Epithelial cell of proximal tubule (primary cell): ENCODE results near the gene RASGRF1. TPM values are rescaled to one million over a fixed set of nuclear protein-coding genes. Genes with fewer than 3 reads are reported as not detected.

Experiments
- DNase-seq: peaks from one replicate; pipeline ENCODE4 v3.0.0-alpha.2; 2011; ENCODE audit warnings: low read depth
- H3K4me3 ChIP-seq: 2 replicates; pipeline ENCODE4 v1.5.1; 2011; ENCODE audit warnings: low read depth, mild to moderate bottlenecking, low read length
- total RNA-seq: library from RNA; depleted of rRNA; stranded (reverse); fragments of >200 nt; gene quantifications from 2 replicates; pipeline ENCODE4 v1.2.3, GENCODE V29; 2015
- TF ChIP-seq, protein P1 (sequence below): conservative IDR thresholded peaks from 2 replicates; pipeline ENCODE4 v1.5.1; 2012; ENCODE audit warnings: low read depth, mild to moderate bottlenecking, low read length

The RASGRF1 gene
- total RNA-seq, 1 donor from 2014 or later = 5.9 TPM

DNA sequence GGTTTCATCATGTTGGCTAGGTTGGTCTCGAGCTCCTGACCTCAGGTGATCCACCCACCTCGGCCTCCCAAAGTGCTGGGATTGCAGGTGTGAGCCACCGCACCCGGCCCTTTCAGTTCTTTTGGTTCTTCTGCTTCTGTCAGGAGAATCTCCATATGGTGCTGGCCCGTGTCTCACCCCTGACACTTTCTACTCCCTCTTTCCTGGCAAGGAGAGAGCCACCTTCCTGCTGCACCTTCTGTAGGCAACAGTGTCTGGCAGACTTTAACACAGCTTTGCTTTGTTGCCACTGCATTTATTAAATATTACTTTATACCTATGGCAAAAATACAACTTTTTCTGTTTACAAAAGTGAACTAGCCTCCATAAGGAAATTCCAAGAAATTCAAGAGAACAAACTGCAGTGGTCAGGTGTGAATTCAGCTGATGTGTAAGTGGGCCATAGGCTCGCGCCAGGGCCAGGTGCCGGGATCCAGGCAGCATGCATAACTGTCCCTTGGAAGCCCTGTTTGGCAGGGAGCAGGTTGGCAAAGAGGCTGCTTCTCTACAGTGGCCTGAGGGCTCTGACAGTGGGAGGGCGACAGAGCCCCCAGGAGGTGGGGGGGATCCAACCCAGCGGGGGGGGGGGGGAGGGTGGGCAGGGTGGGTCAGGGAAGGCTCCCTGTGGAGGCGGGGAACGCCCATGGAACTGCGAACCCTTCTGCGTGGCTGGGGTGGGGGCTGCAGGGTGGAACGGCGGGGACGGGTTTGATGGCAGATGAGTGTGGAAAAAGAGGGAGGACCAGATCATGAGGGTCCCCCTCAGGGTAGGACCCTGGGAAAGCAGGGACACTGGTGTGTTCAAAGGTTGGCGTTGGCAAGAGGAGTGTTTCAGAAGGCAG lies 166.9 kb downstream of the RASGRF1 start:
- H3K4me3 ChIP-seq = no peak overlapping the region
- no peak for DNase-seq
- TF ChIP-seq, protein P1, sequence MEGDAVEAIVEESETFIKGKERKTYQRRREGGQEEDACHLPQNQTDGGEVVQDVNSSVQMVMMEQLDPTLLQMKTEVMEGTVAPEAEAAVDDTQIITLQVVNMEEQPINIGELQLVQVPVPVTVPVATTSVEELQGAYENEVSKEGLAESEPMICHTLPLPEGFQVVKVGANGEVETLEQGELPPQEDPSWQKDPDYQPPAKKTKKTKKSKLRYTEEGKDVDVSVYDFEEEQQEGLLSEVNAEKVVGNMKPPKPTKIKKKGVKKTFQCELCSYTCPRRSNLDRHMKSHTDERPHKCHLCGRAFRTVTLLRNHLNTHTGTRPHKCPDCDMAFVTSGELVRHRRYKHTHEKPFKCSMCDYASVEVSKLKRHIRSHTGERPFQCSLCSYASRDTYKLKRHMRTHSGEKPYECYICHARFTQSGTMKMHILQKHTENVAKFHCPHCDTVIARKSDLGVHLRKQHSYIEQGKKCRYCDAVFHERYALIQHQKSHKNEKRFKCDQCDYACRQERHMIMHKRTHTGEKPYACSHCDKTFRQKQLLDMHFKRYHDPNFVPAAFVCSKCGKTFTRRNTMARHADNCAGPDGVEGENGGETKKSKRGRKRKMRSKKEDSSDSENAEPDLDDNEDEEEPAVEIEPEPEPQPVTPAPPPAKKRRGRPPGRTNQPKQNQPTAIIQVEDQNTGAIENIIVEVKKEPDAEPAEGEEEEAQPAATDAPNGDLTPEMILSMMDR = no peak

DNA sequence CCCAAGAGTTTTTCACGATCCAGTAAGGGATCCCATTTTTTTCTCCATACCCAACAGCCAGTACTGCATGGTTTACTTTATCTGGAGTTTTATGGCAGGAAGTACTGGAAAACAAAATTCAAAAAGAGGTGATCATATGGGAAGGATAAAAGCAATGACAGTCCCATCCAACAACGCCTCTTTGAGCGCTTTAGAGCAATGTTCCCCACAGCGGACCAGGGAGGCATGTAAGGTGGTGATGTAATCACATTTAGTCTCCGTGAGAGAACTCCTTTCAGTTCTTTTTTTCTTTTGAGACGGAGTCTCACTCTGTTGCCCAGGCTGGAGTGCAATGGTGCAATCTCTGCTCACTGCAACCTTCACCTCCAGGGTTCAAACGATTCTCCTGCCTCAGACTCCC lies 167.6 kb downstream of the RASGRF1 start:
- no peak for DNase-seq
- TF ChIP-seq, protein P1 = no peak
- no peak overlapping the region for H3K4me3 ChIP-seq

DNA sequence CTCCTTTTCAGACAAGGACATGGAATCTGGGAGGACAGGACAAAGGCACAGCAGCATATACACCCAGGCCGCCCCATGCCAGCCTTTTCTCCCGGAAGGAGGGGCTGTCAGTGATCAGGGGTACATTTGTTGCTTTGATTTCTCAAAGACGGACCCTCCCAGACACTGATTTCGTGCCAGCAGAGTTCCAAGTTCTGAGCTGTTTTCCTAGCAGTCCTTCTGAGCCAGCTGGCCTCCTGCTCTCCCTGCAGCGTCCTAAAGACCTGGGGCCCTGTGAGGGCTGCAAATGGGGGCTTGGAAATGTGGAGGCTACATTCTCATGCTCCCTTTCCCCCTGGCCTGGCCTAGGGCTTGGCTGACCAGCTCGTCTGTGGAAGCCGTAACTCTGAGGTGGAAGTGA lies 168.1 kb downstream of the RASGRF1 start:
- TF ChIP-seq, protein P1 = no peak
- H3K4me3 ChIP-seq = no peak overlapping the region
- no peak for DNase-seq

DNA sequence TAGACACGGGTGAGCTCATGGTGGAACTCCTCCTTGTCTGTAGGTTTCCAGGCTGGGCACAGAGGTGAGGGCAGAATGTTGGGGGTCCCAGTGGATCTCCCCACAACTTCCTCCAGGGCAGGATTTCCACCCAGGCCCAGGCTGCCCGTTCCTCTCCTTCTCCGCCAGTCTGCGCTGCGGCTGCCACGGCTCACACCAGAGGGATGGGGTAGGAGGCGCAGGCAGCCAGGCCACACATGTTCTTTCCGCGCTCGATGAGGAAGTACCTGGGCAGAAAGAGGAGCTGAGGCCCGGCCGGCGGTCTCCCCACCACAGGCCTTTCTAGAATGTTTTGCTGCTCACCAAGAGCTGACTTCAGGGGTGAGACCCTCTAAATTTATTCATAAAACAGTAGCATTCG lies 168.6 kb downstream of the RASGRF1 start:
- H3K4me3 ChIP-seq = no peak overlapping the region
- no peak for DNase-seq
- TF ChIP-seq, protein P1 = no peak

DNA sequence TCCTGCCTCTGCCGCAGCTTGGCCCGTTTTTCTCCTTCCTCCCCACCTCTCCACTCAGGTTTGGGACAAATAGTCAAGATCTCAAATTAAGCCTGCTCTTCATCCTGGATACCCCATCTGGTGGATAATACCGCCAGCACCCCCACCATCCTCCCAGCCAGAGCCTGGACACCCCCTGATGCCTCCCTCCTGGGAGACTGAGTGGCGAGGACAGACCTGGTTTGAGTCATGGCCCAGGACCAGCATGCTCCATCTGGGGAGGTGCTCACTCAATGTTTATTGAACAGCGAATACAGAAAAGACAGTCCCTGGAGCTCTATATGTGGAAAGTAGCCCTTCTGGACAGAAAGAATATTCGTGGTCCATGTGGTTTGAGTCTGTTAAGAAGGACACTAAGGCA lies 169.1 kb downstream of the RASGRF1 start:
- H3K4me3 ChIP-seq = no peak overlapping the region
- TF ChIP-seq, protein P1 = no peak
- DNase-seq = no peak

DNA sequence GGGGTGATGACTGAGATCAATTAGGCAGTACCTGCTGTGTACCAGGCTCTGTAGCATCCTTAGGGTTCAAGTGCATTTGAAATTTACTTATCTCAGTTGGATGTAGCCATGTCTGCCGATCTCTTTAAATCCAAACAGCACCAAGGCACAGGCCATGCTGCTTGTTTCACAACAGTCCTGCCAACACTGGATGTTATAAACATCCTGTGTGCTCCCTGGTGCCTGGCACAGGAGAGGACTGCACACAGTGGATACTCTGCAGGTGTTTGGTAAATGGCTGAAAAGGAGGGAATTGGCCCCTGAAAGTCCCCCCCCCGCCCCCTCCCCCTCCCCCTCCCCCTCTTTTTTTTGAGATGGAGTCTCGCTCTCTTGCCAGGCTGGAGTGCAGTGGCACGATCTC lies 172.7 kb downstream of the RASGRF1 start:
- H3K4me3 ChIP-seq = no peak overlapping the region
- TF ChIP-seq, protein P1 = no peak
- no peak for DNase-seq

DNA sequence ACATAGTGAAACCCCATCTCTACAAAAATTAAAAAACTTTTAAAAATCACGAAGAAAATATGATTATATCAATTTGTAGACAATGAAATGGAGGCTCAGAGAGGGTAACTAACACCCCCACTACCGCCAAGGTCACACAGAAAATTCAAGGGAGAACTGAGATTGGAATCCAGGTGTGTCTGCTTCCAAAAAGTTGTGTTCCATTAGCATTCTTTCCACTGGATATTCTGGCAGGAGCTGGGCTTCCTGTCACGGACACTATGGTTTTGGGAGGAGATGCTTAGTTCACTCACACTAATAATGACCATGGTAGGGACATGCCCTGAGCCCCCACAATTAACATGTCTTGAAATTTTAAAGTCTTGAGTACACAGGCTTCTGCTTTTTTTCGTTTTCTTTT lies 174.5 kb downstream of the RASGRF1 start:
- no peak for DNase-seq
- TF ChIP-seq, protein P1 = no peak
- H3K4me3 ChIP-seq = no peak overlapping the region
